C4-2B (cell line): ENCODE measurements around the gene PRDM9.

Experiments
- H3K27ac ChIP-seq: fragments of 450-650 bp; 2 replicates; pipeline ENCODE4 v1.5.1; 2017
- CTCF ChIP-seq: fragments of 450-650 bp; conservative IDR thresholded peaks from 2 replicates; pipeline ENCODE4 v1.5.1; 2017; ENCODE audit warnings: mild to moderate bottlenecking
- ZFX ChIP-seq: fragments of 450-650 bp; IDR thresholded peaks from 2 replicates; pipeline ENCODE4 v1.6.1; 2017

PRDM9 gene

DNA sequence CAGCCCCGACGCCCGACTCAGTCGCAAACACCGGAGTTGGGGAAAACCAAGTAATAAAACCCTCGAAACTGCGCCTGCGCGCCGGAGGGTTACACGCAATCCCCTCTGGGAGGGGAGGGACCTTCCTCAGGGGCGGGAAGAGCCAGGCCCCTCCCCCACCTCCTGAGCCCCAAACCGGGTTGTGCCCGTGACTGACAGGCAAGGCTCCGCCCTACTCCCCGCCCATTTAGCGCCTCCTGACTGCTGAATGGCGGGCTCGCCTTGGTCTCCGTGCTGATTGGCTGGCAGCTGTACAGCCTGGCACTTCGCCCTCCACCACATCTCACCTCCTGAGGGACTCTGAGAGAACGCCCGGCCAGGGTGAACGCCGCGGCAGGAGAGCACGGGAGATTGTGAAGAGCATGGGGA lies at the start of gene PRDM9:
TSS of gene PRDM9 (plus strand) at position 332 of the 408 bp plus-strand sequence. CDS start 1,425 bp downstream, outside the sequence.
- TF ChIP-seq ZFX (no peak), CTCF (no peak)
- peak within 1 kb of the TSS; percentile 67 for H3K27ac ChIP-seq

DNA sequence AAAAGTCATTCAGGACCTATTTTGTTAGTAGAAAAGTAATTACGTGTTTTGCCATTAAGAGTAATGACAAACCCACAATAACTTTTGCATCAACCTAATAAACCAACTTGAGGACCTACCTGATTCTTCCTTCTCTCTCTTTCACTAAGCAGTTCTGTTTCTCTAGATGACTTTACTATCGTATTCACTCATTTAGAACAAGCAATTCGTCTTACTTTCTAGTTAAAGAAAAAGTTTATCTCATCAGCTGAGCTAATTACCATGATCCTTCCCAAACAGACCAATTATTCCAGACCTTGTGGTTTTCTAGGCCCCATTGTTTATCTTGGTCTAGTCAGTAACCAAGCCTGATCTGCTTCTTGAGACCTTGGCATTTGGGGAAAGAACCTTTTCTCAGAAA lies 49.6 kb upstream of the PRDM9 start:
- TF ChIP-seq ZFX (no peak), CTCF (no peak)
- H3K27ac ChIP-seq, result no peak overlapping the region

DNA sequence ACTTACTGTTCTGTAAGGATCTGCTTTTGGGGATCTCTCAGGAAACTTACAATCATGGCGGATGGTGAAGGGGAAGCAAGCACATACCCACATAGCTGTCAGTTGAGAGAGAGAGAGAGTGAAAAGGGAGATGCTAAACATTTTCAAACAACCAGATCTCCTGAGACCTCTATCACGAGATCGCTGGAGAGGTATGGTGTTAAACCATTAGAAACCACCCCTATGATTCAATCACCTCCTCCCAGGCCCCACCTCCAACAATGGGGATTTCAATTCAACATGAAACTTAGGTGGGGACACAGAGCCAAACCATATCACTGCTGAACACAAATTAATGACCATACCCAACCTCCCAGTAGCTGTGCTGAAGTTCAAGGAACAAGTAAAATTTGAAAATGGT lies 48.2 kb upstream of the PRDM9 start:
- H3K27ac ChIP-seq, result no peak overlapping the region
- no peak for TF ChIP-seq CTCF
- no peak for TF ChIP-seq ZFX

GRCh38 chr5:23461576-23461975 lies 45.8 kb upstream of the PRDM9 start:
- TF ChIP-seq ZFX, result no peak
- no peak for TF ChIP-seq CTCF
- no peak overlapping the region for H3K27ac ChIP-seq

- TF ChIP-seq ZFX (no peak), CTCF (no peak)
- no peak overlapping the region for H3K27ac ChIP-seq
These were observed 41.0 kb upstream of the PRDM9 start for GRCh38 chr5:23466401-23466912.

GRCh38 chr5:23468658-23469057 lies 38.8 kb upstream of the PRDM9 start:
- no peak for TF ChIP-seq ZFX
- TF ChIP-seq CTCF, result no peak
- H3K27ac ChIP-seq, result no peak overlapping the region

DNA sequence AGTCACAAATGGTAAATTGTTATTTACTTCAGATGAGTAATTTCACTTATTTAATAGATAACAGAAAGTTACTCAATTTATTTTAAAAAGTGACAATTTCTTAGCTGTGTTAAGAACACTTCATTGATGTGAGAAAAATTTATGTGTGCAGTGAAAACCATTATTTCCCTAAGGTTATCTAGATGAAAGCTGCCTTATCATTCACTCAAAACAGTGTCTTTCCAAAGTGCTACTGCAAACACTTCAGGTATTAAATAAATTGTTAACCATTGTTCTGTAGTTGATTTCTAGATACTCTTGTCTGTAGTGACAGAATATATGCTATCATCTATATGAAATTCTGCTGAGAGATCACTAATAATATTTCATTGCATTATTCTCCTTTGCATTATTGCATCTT lies 33.5 kb upstream of the PRDM9 start:
- no peak overlapping the region for H3K27ac ChIP-seq
- no peak for TF ChIP-seq ZFX
- no peak for TF ChIP-seq CTCF
